C4-2B (cell line): Measurements from ENCODE around the gene LMO3.

ENCODE experiments used
- H3K27ac ChIP-seq: fragments of 450-650 bp; 2 replicates; pipeline ENCODE4 v1.5.1; 2017
- CTCF ChIP-seq: fragments of 450-650 bp; conservative IDR thresholded peaks from 2 replicates; pipeline ENCODE4 v1.5.1; 2017; ENCODE audit warnings: mild to moderate bottlenecking
- ZFX ChIP-seq: fragments of 450-650 bp; IDR thresholded peaks from 2 replicates; pipeline ENCODE4 v1.6.1; 2017

LMO3 gene

GRCh38 chr12:16564675-16565074 lies 41.3 kb downstream of the LMO3 start:
- TF ChIP-seq CTCF (no peak), ZFX (no peak)
- H3K27ac ChIP-seq, result no peak overlapping the region

GRCh38 chr12:16563504-16563903 lies 42.5 kb downstream of the LMO3 start:
- H3K27ac ChIP-seq, result no peak overlapping the region
- TF ChIP-seq ZFX (no peak), CTCF (no peak)

GRCh38 chr12:16562921-16563320 lies 43.0 kb downstream of the LMO3 start:
- no peak overlapping the region for H3K27ac ChIP-seq
- TF ChIP-seq CTCF, result no peak
- TF ChIP-seq ZFX, result no peak

GRCh38 chr12:16562435-16562834 lies 43.5 kb downstream of the LMO3 start:
- no peak for TF ChIP-seq ZFX
- no peak for TF ChIP-seq CTCF
- H3K27ac ChIP-seq, result no peak overlapping the region

GRCh38 chr12:16560273-16560672 lies 45.7 kb downstream of the LMO3 start:
- H3K27ac ChIP-seq, result no peak overlapping the region
- no peak for TF ChIP-seq ZFX
- TF ChIP-seq CTCF, result no peak

GRCh38 chr12:16555630-16556029 lies 50.3 kb downstream of the LMO3 start:
- TF ChIP-seq CTCF (no peak), ZFX (no peak)
- H3K27ac ChIP-seq, result no peak overlapping the region

GRCh38 chr12:16553457-16553856 lies 52.5 kb downstream of the LMO3 start:
- no peak overlapping the region for H3K27ac ChIP-seq
- no peak for TF ChIP-seq ZFX
- no peak for TF ChIP-seq CTCF
